SHP77 treated with DMSO at 0.1 percent for 48 hours (cell line): ENCODE data around the gene LRRC9.
"Not testable (repeated sequence)": the region's sequence is repeated elsewhere in the genome, so short reads cannot be mapped to it uniquely, and the experiment has no call there.

Experiments used
- DNase-seq: peaks from one replicate; lab custom pipeline; 2025; lab: John Stamatoyannopoulos, UW

The LRRC9 gene

GRCh38 chr14:59919570-59920377 is at the start of gene LRRC9:
Gene LRRC9, plus strand, starts transcription at chr14:59920144.
- peak; percentile 86 for DNase-seq

DNA sequence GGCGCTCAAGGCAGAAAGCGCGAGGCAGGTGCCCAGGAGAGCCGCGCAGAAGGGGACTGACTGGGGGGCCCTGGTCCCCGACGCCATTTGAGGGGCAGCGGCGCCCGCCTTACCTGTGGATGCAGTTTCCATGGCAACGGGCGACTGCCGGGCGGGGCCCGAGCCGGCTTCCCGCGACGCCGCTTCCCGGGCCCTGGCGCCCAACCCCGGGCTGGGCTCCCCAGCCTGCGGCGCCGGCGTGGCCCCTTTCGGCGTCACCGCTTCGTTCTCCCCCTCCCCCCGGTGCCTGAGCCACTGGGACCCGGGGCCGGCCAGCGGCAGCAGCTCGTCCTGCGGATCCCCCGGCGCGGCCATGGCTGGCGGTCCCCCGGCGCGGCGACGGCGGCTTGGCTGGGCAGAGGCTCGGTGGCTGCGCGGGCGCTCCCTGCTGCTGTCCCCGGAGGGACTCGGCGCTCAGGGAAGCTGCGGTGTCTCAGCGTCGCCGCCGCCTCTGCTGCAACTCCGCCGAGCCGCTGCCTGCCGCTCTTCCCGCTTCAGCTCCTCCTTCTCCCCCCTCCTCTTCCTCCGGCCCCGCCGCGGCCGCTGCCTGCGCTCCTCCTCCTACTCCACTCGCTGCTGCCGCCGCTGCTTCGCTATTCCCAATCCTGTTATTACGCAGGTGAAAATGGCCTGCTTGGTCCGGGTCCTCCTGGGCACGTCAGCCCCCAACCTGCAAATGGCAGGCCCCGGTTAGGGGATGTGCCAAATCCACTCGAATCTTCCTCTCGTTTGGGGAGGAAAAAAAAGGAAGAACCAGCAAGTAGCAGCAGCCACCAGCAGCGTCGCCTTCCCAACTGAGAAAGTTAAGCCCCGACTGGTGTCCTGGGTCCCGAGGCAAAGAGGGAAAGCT is 49.4 kb upstream of the LRRC9 start, which contains the start of gene RTN1:
Gene RTN1, minus strand, starts transcription at position 500 of the 889 bp plus-strand sequence. Its CDS starts 146 bp downstream, at position 354.
- peak; percentile 23 for DNase-seq

DNA sequence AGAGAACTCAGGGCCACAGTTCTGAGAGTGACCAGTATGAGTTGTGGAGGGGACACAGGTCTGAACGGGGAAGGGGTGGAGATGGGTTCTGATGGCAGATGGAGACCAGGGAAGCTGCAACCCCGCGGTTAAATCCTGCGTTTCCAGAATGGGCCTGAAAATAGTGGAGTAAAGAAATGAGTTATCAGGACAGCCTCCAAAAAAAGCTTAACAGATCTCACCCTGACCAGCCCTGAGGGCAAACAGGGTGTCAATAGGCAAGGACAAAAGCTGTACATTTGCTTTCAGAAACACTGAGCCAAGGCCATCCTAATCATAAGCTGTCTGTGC is 48.8 kb upstream of the LRRC9 start:
- DNase-seq: no peak

DNA sequence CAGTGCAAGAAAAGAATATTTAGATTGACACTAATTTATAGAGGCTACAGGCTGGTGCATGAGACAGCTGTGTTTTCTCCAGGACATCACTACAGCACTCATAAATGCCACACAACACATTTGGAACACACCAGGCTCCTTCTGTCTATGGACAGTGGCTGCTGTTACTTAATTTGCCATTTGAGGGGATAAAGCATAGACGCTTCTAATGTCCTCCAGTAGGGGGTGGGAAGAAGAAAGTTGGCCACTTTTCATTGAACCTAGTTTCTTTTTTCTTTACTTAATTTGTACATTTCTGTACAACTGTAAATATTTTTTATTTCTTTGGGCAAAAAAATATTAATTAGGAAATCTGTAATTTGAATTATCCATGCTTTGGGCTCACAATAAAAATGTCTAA is 37.0 kb upstream of the LRRC9 start:
- DNase-seq: no peak

GRCh38 chr14:59890676-59891075 is 29.3 kb upstream of the LRRC9 start:
- no peak for DNase-seq

DNA sequence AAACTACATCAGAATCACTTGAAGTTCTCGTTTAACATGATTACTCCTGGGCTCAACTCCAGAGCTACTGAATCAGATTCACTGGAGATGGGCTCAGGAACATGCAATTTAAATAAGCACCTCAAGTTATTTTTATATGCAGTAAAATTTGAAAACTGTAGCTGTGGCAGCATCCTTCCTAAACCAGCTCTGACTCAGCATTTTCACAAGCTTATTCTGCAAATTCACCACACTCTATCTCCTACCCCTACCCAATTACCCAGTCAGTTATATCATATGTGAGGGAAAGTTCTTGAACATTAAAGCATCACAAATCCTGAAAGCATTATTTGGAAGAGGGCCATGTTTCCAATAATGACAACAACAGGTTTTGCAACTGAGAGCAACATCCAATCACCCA is 24.2 kb upstream of the LRRC9 start:
- no peak for DNase-seq

DNA sequence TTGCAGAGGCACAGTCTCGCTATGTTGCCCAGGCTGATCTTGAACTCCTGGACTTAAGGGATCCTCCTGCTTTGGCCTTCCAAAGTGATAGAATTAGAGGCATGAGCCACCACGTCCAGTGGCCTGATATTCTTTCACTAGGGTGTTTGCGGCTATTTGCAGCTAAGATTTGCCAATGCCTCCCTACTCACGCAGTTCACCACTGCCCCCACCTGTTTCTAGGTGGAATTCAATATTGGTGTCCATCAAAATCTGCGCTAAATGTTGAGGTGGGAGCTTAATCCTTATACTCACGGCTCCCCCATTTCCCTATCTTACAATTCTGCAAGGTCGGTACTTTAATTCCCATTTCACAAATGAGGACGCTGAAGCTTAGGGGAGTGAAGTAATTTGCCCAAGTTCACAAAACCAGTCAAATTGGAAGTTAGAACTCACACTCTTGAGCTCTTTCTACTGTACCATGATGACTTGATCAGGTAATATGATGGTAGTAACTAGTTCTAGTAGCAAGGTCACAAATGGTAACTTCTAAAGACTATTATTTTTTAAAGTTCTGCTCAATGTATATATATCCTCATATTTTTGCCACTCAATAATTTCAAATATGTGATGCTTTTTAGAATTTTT is 22.1 kb upstream of the LRRC9 start:
- DNase-seq: peak; percentile 37

DNA sequence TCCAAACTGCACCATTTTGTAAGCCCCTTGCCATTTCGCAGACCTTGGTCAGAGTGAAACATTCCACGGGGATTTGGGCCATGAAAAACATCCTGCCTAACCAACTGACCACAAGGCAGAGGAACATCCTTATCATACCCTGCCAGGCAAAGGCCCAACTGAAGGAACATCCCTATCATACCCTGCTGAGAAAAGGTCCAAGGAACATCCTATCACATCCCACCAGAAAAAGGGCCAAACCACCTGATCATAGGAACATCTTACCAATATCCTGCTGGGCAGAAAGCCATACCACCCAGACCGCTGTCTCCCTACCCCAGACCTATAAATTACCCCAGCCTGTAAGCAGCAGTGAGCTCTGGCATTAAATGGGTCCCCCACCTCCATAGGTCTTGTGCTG is 19.4 kb upstream of the LRRC9 start:
- DNase-seq: no peak

DNA sequence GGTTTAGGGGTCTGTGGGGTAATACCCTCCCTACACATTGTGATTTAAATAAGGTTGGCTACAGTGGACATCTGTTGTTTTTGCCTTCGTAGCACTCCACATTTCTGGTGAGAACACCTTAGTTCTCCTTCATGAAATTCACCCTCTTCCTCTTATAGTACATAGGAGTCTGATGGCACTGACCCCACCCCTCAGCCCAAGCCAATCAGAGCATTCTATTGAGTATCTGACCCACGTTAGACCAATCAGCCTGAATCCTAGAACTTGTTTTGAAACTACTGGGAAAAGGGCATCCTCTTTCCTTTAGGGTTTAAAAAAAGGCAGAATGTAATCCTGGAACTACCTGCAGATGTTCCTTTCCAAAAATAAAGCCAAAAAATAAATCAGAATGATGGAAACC is 15.8 kb upstream of the LRRC9 start:
- no peak for DNase-seq

DNA sequence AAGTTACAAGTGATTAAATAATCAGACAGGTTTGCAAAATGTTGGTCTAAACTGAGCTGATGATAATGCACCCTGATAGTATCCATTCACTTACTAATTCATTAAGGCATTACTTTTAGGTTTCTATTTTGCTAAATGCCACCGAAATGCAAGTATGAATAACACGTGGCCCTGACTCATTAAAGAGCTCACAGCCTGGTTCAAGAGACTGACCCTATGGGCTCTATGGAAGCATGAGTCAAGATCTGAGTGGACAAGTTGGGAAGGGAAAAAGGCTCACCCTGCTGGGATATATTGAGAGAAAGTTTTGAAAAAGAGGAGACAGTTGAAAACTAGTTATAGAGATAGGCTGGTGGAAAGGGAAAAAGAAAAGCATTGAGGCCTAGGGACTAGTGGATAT is 14.8 kb upstream of the LRRC9 start:
- DNase-seq: no peak

- no peak for DNase-seq
Observed at GRCh38 chr14:59912443-59912842, 7.5 kb upstream of the LRRC9 start.

- DNase-seq: no peak
Observed at GRCh38 chr14:59913187-59913586, 6.8 kb upstream of the LRRC9 start.

DNA sequence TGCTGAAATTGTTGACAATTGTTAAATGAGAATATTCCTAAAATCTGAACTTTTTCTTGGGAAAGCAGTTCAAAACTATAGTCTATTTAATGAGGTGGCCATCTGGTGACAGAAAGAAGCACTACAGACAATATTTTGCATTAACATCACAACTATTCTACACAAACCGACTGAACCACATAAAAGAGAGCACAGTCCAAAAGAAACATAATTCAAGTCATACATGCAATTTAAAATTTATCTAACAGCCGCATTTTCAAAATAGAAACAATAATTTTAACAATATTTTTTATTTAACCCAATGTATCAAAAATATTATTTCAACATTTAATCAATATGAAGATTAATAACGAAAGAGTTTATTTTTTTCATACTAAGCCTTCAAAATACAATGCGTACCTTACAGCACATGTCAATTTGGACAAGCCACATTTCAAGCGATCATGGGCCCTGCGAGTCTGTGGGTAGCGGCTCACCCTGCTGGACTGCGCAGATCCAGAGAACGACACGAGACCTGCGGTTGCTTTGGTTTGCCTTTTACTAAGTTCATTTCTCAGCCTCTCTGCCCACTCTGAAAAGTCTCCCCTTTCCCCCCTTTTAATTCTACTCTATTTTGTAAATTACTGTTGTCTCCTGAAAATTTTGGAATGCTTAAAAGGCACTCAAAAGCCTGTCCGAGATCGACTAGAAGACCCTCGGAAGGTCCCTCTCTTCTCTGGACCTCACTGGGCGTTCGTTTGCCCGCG is 947 bp upstream of the LRRC9 start:
- DNase-seq: peak; percentile 6

GRCh38 chr14:59920378-59920683 is 387 bp downstream of the LRRC9 start:
- no peak for DNase-seq

GRCh38 chr14:59925797-59926196 is 5.9 kb downstream of the LRRC9 start:
- no peak for DNase-seq

DNA sequence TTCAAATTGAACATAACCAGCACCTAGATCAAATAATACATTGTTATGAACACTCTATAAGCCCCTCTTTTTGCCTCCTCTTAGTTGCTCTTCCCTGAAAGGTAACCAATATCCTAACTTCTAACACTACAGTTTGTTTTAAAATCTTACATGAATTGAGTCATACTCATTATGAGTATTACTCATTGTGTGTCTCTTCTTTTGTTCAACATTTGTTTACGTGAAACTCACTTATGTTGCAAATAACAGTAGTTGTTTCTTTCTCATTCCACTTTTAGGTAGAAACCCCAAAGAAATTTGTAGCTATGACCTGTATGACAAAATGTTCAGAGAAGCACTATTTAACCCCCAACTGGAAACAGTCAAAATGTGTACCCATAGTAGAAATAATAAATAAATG is 6.6 kb downstream of the LRRC9 start:
- no peak for DNase-seq

GRCh38 chr14:59931237-59931636 is 11.3 kb downstream of the LRRC9 start:
- DNase-seq: no peak

- no peak for DNase-seq
Observed at GRCh38 chr14:59936145-59936544, 16.2 kb downstream of the LRRC9 start.

DNA sequence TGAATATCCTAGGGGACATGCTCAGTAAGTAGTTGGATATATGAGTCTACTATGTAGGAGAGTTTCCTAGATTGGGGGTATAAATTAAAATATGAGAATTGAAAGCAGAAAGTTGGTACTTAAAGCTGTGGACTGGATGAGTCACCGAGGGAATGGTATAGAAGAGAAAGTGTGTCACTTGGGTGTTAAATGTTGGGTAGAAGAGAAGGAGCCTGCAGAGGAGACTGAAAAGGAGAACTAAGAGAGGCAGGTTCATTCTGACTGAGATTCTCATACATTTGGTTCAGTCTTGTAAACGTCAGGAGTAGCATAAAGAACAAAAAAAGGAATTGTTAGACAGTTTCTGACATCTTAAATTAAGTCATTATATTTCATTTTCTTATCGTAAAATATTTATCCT is 19.9 kb downstream of the LRRC9 start:
- DNase-seq: no peak

GRCh38 chr14:59942296-59942862 is 22.4 kb downstream of the LRRC9 start:
- not testable (repeated sequence) for DNase-seq

GRCh38 chr14:59944909-59945308 is 25.0 kb downstream of the LRRC9 start:
- no peak for DNase-seq

- DNase-seq: not testable (repeated sequence)
Observed at GRCh38 chr14:59952141-59952540, 32.2 kb downstream of the LRRC9 start.
